ENCODE measurements around the gene CERS3. TPM values are rescaled to one million over a fixed set of nuclear protein-coding genes. Genes with fewer than 3 reads are reported as not detected.

The CERS3 gene
- total RNA-seq, 1 donor from 2014 or later, result 0.08 TPM

- intact Hi-C loops (cut with micrococcal nuclease), result loop anchor here (5.0 kb wide), 1 partner anchor 218 kb away; no protein-coding TSS in a partner anchor
- H3K27ac ChIP-seq (replicated peaks), result no peak overlapping the region
- no peaks in the 10 kb centered on the region for H3K4me1 ChIP-seq
- no peak overlapping the region for H3K4me3 ChIP-seq
- H3K27me3 ChIP-seq (ENCODE audit: low read depth), result no peaks in the 10 kb centered on the region
- no peaks in the 10 kb centered on the region for H3K9me3 ChIP-seq (replicated peaks)
- H3K36me3 ChIP-seq, result peaks cover 34% of the 10 kb centered on the region
- no peak for TF ChIP-seq CTCF (IDR thresholded peaks at IDR 0.05; ENCODE audit: borderline replicate concordance)
- no peak for DNase-seq
These were observed 41.5 kb upstream of the CERS3 start for GRCh38 chr15:100570275-100570674.

GRCh38 chr15:100569391-100569790, 40.6 kb upstream of the CERS3 start:
- H3K27ac ChIP-seq (replicated peaks), result no peak overlapping the region
- H3K27me3 ChIP-seq (ENCODE audit: low read depth), result no peaks in the 10 kb centered on the region
- TF ChIP-seq CTCF (IDR thresholded peaks at IDR 0.05; ENCODE audit: borderline replicate concordance), result no peak
- DNase-seq, result no peak
- H3K4me1 ChIP-seq, result no peaks in the 10 kb centered on the region
- peaks cover 29% of the 10 kb centered on the region for H3K36me3 ChIP-seq
- H3K4me3 ChIP-seq, result no peak overlapping the region
- intact Hi-C loops (cut with micrococcal nuclease), result no loop called here
- no peaks in the 10 kb centered on the region for H3K9me3 ChIP-seq (replicated peaks)

GRCh38 chr15:100566850-100567628, 38.3 kb upstream of the CERS3 start:
- peaks cover 12% of the 10 kb centered on the region for H3K36me3 ChIP-seq
- no peaks in the 10 kb centered on the region for H3K4me1 ChIP-seq
- DNase-seq, result no peak
- H3K27me3 ChIP-seq (ENCODE audit: low read depth), result no peaks in the 10 kb centered on the region
- intact Hi-C loops (cut with micrococcal nuclease), result no loop called here
- TF ChIP-seq CTCF (IDR thresholded peaks at IDR 0.05; ENCODE audit: borderline replicate concordance), result no peak
- no peak overlapping the region for H3K4me3 ChIP-seq
- H3K27ac ChIP-seq (replicated peaks), result no peak overlapping the region
- no peaks in the 10 kb centered on the region for H3K9me3 ChIP-seq (replicated peaks)

- no peak for DNase-seq
- Histone ChIP-seq H3K27me3 (ENCODE audit: low read depth) (no peaks in the 10 kb centered on the region), H3K27ac (replicated peaks) (no peak overlapping the region), H3K4me3 (no peak overlapping the region), H3K4me1 (no peaks in the 10 kb centered on the region), H3K9me3 (replicated peaks) (no peaks in the 10 kb centered on the region), H3K36me3 (peaks cover 5% of the 10 kb centered on the region)
- no peak for TF ChIP-seq CTCF (IDR thresholded peaks at IDR 0.05; ENCODE audit: borderline replicate concordance)
- intact Hi-C loops (cut with micrococcal nuclease), result no loop called here
These were observed 36.8 kb upstream of the CERS3 start for GRCh38 chr15:100565591-100565990.

GRCh38 chr15:100560323-100560722, 31.6 kb upstream of the CERS3 start:
- intact Hi-C loops (cut with micrococcal nuclease), result no loop called here
- no peak for DNase-seq
- Histone ChIP-seq H3K9me3 (replicated peaks) (no peaks in the 10 kb centered on the region), H3K36me3 (no peaks in the 10 kb centered on the region), H3K27me3 (ENCODE audit: low read depth) (no peaks in the 10 kb centered on the region), H3K4me1 (no peaks in the 10 kb centered on the region), H3K4me3 (no peak overlapping the region), H3K27ac (replicated peaks) (no peak overlapping the region)
- TF ChIP-seq CTCF (IDR thresholded peaks at IDR 0.05; ENCODE audit: borderline replicate concordance), result no peak
